GM18858 (cell line): ENCODE data around the gene NRXN3.

ENCODE experiments used
- ATAC-seq: cut with Tn5 transposase; IDR thresholded peaks from one replicate; pipeline ENCODE4 v1.9.1; 2021; ENCODE audit not compliant: unreplicated experiment

The NRXN3 gene

GRCh38 chr14:78614593-78614992 lies 444.4 kb downstream of the NRXN3 start:
- ATAC-seq, result no peak

GRCh38 chr14:78617735-78618134 lies 447.6 kb downstream of the NRXN3 start:
- ATAC-seq, result no peak

GRCh38 chr14:78618368-78618767 lies 448.2 kb downstream of the NRXN3 start:
- no peak for ATAC-seq

GRCh38 chr14:78627114-78627513 lies 456.9 kb downstream of the NRXN3 start:
- no peak for ATAC-seq

GRCh38 chr14:78631551-78631950 lies 461.4 kb downstream of the NRXN3 start:
- no peak for ATAC-seq

GRCh38 chr14:78633752-78634151 lies 463.6 kb downstream of the NRXN3 start:
- no peak for ATAC-seq

GRCh38 chr14:78637489-78637888 lies 467.3 kb downstream of the NRXN3 start:
- no peak for ATAC-seq

GRCh38 chr14:78637908-78638475 lies 467.8 kb downstream of the NRXN3 start:
- ATAC-seq, result no peak

- ATAC-seq, result no peak
Observed at GRCh38 chr14:78638926-78639325, 468.8 kb downstream of the NRXN3 start.

GRCh38 chr14:78644824-78645559 lies 474.8 kb downstream of the NRXN3 start:
- no peak for ATAC-seq

GRCh38 chr14:78652727-78653126 lies 482.6 kb downstream of the NRXN3 start:
- ATAC-seq, result no peak

GRCh38 chr14:78653173-78653572 lies 483.0 kb downstream of the NRXN3 start:
- no peak for ATAC-seq

GRCh38 chr14:78657451-78657850 lies 487.3 kb downstream of the NRXN3 start:
- ATAC-seq, result no peak

- no peak for ATAC-seq
Observed at GRCh38 chr14:78664841-78665240, 494.7 kb downstream of the NRXN3 start.

- ATAC-seq, result no peak
Observed at GRCh38 chr14:78666336-78667056, 496.3 kb downstream of the NRXN3 start.

GRCh38 chr14:78667141-78667540 lies 497.0 kb downstream of the NRXN3 start:
- ATAC-seq, result no peak

- no peak for ATAC-seq
Observed at GRCh38 chr14:78673845-78674244, 503.7 kb downstream of the NRXN3 start.

GRCh38 chr14:78674820-78675219 lies 504.6 kb downstream of the NRXN3 start:
- no peak for ATAC-seq

- no peak for ATAC-seq
Observed at GRCh38 chr14:78683206-78683605, 513.0 kb downstream of the NRXN3 start.

GRCh38 chr14:78683981-78684380 lies 513.8 kb downstream of the NRXN3 start:
- no peak for ATAC-seq

GRCh38 chr14:78688503-78688902 lies 518.3 kb downstream of the NRXN3 start:
- ATAC-seq, result no peak

- ATAC-seq, result no peak
Observed at GRCh38 chr14:78690836-78691235, 520.7 kb downstream of the NRXN3 start.
